A673 (cell line): ENCODE measurements around the gene RNF121. TPM values are rescaled to one million over a fixed set of nuclear protein-coding genes. Genes with fewer than 3 reads are reported as not detected.

Source experiments
- BruUV-seq: library from RNA; stranded (reverse); fragments of 400-500 nt; replicated peaks from 2 replicates; lab custom pipeline; 2021; lab: Mats Ljungman, UMichigan
- CTCF ChIA-PET: fragments of 300-600 bp; sonication (Branson Sonifier 250); formaldehyde crosslinking; loops from one replicate; lab custom pipeline; 2022; ENCODE audit warnings: antibody characterized with exemption; lab: Charles Lee
- POLR2A ChIA-PET: fragments of 300-600 bp; sonication (Branson Sonifier 250); formaldehyde crosslinking; loops from one replicate; lab custom pipeline; 2022; ENCODE audit warnings: antibody characterized with exemption; ENCODE audit not compliant: low non-redundant PET; lab: Charles Lee
- DNase-seq: peaks from one replicate; pipeline ENCODE4 v3.0.0-alpha.2; 2015; ENCODE audit warnings: low spot score
- H3K27ac ChIP-seq: fragments of 200-600 bp; sonication (generic); 2 replicates; pipeline ENCODE4 v1.5.1; 2016; ENCODE audit warnings: mixed run types, low read depth, mild to moderate bottlenecking, mixed read lengths, antibody characterized with exemption, low read length; ENCODE audit not compliant: poor library complexity, severe bottlenecking
- H3K27me3 ChIP-seq: fragments of 200-600 bp; sonication (generic); replicated peaks from 2 replicates; pipeline ENCODE4 v1.6.1; 2017; ENCODE audit warnings: mixed run types, low read depth, mild to moderate bottlenecking, mixed read lengths, antibody characterized with exemption, low read length; ENCODE audit not compliant: insufficient read depth, poor library complexity
- H3K36me3 ChIP-seq: fragments of 200-600 bp; sonication (generic); 2 replicates; pipeline ENCODE4 v1.6.1; 2016; ENCODE audit warnings: mixed run types, mild to moderate bottlenecking, mixed read lengths, antibody characterized with exemption, low read length; ENCODE audit not compliant: insufficient read depth, poor library complexity, severe bottlenecking
- H3K4me1 ChIP-seq: fragments of 200-600 bp; sonication (generic); 2 replicates; pipeline ENCODE4 v1.6.1; 2017; ENCODE audit warnings: mixed run types, mild to moderate bottlenecking, mixed read lengths, antibody characterized with exemption, low read length; ENCODE audit not compliant: insufficient read depth, poor library complexity, severe bottlenecking
- H3K4me3 ChIP-seq: fragments of 200-600 bp; sonication (generic); 2 replicates; pipeline ENCODE4 v1.5.1; 2016; ENCODE audit warnings: low read depth, mixed run types, mild to moderate bottlenecking, mixed read lengths, low read length; ENCODE audit not compliant: poor library complexity, severe bottlenecking
- H3K9me3 ChIP-seq: fragments of 200-600 bp; sonication (generic); 2 replicates; pipeline ENCODE4 v1.6.1; 2016; ENCODE audit warnings: mixed run types, low read depth, mild to moderate bottlenecking, mixed read lengths, antibody characterized with exemption, low read length; ENCODE audit not compliant: poor library complexity, severe bottlenecking
- EZH2 ChIP-seq: fragments of 200-600 bp; sonication (generic); IDR thresholded peaks from 2 replicates; pipeline ENCODE4 v1.6.1; 2017; ENCODE audit warnings: borderline replicate concordance, low read depth, mild to moderate bottlenecking, mixed read lengths, antibody characterized with exemption, low read length; ENCODE audit not compliant: poor library complexity, severe bottlenecking
- intact Hi-C: fragments of 100-400 bp; cut with micrococcal nuclease; formaldehyde crosslinking; loops from one replicate; pipeline ENCODE4 v1.10.0; 2022; ENCODE audit not compliant: unreplicated experiment
- total RNA-seq: library from RNA; stranded (reverse); gene quantifications from 2 replicates; pipeline ENCODE4 v1.2.3, GENCODE V29; 2021
- TF ChIP-seq, protein P1 (sequence below): fragments of 300-800, 200-600 bp; sonication (generic); conservative IDR thresholded peaks from 2 replicates; pipeline ENCODE4 v1.5.1; 2017; ENCODE audit warnings: low read depth, mild to moderate bottlenecking, antibody characterized with exemption, low read length, moderate library complexity, mixed read lengths

RNF121 gene
- total RNA-seq, 1 experiment from 2014 or later: 59.1 TPM

- intact Hi-C loops: no loop called here
- CTCF ChIA-PET: no interaction called here
- Histone ChIP-seq H3K27ac (no peak overlapping the region), H3K36me3 (peaks cover 98% of the 10 kb centered on the region), H3K9me3 (no peaks in the 10 kb centered on the region), H3K27me3 (no peaks in the 10 kb centered on the region), H3K4me1 (no peaks in the 10 kb centered on the region), H3K4me3 (no peak overlapping the region)
- DNase-seq: no peak
- POLR2A ChIA-PET: no interaction called here
- no TSS peak for BruUV-seq
- TF ChIP-seq, protein P1, sequence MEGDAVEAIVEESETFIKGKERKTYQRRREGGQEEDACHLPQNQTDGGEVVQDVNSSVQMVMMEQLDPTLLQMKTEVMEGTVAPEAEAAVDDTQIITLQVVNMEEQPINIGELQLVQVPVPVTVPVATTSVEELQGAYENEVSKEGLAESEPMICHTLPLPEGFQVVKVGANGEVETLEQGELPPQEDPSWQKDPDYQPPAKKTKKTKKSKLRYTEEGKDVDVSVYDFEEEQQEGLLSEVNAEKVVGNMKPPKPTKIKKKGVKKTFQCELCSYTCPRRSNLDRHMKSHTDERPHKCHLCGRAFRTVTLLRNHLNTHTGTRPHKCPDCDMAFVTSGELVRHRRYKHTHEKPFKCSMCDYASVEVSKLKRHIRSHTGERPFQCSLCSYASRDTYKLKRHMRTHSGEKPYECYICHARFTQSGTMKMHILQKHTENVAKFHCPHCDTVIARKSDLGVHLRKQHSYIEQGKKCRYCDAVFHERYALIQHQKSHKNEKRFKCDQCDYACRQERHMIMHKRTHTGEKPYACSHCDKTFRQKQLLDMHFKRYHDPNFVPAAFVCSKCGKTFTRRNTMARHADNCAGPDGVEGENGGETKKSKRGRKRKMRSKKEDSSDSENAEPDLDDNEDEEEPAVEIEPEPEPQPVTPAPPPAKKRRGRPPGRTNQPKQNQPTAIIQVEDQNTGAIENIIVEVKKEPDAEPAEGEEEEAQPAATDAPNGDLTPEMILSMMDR: no peak
- no peak for TF ChIP-seq EZH2
Measured at GRCh38 chr11:72009156-72009555, 80.3 kb downstream of the RNF121 start.

DNA sequence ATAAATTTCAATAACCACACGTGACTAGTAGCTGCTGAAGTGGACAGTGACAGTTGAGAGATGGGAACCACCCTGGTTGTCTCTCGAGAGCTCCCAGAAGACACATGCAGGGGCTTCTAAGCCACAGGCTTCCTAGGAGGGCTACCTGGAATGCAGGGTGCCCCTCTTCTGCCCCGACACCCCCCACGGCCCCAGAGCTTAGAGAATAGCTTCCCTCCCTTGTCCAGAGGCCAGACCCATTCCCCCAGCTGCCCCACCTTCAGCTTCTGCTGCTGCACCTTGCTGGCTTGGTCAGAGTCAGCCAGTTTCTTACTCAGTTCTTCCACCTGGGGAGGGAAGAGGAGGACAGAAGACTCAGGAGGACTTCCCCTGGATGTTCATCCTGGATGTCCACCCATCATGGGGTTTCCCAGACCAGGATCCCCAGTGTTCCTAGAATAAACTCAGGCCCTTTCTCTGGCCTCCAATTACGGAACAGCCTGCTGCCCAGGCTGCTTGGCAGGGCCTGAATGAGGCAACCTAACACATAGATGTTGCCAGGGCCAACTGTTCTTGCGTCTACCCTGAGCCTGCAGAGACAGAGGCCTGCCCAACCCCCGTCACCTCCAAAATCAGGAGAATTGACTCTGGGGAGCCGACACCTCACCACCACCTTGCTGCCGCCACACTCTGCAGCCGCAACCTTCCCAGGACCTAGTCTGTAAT, 81.8 kb downstream of the RNF121 start:
- Histone ChIP-seq H3K4me1 (no peaks in the 10 kb centered on the region), H3K9me3 (no peaks in the 10 kb centered on the region), H3K36me3 (peaks cover 98% of the 10 kb centered on the region), H3K4me3 (no peak overlapping the region), H3K27ac (no peak overlapping the region), H3K27me3 (no peaks in the 10 kb centered on the region)
- no TSS peak for BruUV-seq
- TF ChIP-seq, protein P1: no peak
- no peak for TF ChIP-seq EZH2
- CTCF ChIA-PET: interaction anchor here (0.6 kb wide), 1 partner anchor 211 kb away, joined by 3 read pairs; no protein-coding TSS in a partner anchor
- POLR2A ChIA-PET: no interaction called here
- intact Hi-C loops: no loop called here
- no peak for DNase-seq

DNA sequence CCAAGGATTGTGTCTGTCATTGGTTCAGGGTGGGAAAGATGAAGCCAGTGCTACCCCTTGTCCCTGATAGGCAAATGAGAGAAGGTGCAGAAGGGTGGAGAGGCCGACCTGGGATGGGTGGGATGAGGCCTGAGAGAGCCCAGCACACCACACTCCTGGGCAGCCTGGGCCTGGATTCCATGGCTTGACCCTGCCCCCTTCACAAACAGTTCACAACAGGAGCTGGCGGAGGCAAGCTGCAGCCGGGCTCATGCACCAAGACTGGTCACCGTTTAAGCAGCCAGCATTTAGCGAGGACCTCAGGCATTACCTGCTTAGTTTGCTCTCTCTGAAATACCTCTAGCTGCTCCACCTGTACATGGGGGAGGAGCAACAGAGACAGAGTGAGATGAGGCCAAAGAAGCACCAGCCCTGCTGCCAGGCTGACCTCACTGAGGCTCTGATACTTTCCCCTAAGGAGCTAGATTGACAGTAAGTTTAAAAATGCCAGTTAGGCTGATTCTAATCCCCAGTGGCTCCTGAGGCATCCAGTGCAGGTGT, 83.3 kb downstream of the RNF121 start:
- TF ChIP-seq, protein P1: no peak
- TF ChIP-seq EZH2: no peak
- Histone ChIP-seq H3K9me3 (no peaks in the 10 kb centered on the region), H3K27ac (no peak overlapping the region), H3K27me3 (no peaks in the 10 kb centered on the region), H3K4me1 (no peaks in the 10 kb centered on the region), H3K36me3 (peaks cover 98% of the 10 kb centered on the region), H3K4me3 (no peak overlapping the region)
- intact Hi-C loops: no loop called here
- ChIA-PET CTCF (interaction anchor here (1.6 kb wide), 1 partner anchor 13 kb away, joined by 4 read pairs; no protein-coding TSS in a partner anchor), POLR2A (no interaction called here)
- BruUV-seq: no TSS peak
- DNase-seq: no peak
